ENCODE data around the gene SH3YL1.

Gene SH3YL1

DNA sequence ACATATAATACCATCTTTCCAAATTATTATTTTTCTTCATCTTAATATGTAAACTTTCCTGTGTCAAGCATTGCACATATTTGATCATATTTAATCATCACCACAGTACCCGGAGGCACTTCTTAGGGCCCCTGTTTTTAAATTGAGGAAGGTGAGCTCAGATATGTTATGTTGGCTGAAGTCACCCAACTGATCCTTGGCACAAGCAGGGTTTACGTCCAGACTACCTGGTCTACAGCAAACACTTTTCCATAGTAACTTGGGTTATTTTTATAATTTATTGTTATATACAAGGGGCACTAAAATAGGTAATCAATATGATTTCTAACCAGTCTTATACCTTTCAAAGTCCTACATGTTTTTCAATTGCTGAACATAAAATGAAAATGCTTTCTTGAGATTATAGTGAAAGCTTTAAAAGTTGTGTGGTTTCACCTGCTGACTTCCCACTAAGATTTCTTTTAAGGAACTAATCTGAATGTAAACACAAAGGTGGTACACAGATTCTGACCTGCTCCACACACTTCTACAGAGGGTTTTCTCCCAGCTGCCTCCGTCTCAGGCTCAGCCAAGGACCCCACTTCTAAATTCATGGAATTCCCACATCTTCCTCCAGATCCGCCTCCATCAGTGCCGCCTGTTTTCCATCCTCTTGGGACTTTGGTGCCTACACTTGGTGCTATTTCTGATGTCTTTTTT lies 52.2 kb downstream of the SH3YL1 start:
- no peak for DNase-seq

DNA sequence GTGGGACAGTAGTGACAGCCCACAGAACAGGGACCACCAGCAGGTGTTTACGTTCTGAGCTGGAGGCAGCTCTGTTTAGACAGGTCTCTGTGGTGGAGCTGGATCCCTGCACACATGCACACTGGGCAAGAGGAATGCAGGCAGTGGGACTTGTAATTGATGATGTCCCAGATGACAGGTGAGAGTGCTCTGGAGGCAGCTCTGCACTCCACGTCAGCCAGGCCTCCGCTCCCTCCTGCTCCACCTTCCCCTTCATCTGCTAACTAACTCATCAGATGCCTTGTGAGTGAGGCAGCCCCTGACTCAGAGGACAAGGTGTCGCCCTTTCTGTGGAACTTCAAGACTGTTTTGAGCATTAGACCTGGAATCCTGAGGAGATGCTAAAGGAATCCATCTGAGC lies 53.2 kb downstream of the SH3YL1 start:
- no peak for DNase-seq

DNA sequence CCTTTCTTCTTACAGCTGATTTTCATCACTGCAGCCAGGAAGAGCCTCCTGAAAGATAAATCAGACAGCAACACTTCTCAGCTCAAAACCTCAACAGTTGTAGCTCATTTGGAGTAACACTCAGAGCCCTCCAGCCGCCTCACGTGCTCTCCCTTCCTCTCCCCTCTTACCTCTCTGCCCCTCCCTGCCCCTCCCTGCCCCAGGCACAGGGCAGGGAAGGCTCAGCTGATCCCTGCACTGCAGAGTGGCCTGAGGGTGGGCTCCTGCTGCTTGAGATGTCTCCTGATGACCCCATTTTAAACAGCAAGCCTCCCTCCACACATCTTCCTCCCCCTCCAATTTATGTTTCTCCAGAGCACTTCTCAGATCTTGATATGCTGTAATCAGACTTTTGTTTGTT lies 54.4 kb downstream of the SH3YL1 start:
- no peak for DNase-seq

DNA sequence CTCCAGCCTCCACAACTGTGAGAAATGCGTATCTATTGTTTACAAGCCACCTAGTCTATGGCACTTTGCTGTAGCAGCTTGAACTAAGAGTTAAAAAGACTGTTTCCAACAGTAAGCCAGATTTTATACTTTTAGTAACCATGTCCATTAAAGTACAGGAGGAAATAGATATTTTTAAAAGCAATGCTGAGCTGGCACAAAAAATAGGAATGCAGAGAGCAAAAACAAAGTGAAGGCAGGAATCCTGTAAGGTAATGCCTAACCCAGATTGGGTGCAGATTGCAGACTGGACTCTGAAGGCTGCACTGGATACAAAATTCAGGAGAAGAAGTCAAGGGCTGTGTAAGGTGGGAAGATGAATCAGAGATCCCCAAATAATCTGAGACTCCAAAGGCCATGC lies 55.5 kb downstream of the SH3YL1 start:
- DNase-seq, result no peak

DNA sequence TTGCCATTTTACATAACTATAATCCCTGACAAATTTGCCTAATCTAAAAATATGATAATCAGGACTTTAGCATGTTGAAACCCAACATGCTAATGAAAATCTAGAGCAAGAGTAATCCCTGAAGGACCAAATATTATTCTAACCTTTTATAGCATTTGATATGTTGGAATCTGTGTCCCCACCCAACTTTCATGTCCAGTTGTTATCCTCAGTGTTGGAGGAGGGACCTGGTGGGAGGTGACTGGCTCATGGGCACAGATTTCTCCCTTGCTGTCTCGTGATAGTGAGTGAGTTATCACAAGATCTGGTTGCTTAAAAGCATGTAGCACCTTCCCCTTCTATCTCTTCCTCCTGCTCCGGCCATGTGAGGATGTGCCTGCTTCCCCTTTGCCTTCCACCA lies 59.8 kb downstream of the SH3YL1 start:
- DNase-seq, result no peak

DNA sequence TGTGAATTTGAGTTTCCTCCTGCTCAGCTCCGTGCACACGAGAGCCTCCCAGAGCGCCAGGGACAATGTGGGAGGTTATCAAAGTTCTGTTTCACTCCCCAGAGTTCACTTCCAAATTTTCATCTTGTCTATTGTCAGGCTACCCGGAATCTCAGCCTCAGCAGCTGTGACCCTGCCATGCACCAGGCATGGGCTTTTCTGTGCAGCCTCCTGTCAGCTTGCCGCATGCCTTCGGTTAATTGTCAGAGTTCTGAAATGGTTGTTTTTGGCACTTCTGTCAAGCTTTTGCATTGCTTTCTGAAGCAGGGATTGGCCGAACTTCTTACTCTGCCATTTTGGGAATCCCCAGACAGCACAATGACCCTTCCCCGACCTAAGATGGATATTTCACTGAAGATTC lies 60.4 kb downstream of the SH3YL1 start:
- DNase-seq, result no peak

DNA sequence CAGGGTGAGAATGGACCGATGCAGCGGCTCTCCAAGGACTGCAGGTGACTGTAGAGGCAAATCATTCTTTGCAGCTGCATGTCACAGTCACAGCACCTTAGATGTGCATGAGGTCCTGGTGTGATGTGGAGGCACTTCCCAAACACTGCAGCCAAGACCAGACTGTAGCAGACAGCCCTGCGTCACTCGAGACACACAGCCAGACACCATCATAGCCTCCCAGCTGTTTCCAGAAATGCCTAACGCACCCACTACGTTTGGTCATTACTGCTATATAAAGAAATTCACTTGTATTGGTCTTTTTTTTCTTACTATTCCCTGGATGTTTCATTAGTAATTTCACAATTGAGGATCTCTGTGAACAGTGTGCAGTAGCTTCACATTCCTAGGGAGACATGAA lies 60.9 kb downstream of the SH3YL1 start:
- no peak for DNase-seq

DNA sequence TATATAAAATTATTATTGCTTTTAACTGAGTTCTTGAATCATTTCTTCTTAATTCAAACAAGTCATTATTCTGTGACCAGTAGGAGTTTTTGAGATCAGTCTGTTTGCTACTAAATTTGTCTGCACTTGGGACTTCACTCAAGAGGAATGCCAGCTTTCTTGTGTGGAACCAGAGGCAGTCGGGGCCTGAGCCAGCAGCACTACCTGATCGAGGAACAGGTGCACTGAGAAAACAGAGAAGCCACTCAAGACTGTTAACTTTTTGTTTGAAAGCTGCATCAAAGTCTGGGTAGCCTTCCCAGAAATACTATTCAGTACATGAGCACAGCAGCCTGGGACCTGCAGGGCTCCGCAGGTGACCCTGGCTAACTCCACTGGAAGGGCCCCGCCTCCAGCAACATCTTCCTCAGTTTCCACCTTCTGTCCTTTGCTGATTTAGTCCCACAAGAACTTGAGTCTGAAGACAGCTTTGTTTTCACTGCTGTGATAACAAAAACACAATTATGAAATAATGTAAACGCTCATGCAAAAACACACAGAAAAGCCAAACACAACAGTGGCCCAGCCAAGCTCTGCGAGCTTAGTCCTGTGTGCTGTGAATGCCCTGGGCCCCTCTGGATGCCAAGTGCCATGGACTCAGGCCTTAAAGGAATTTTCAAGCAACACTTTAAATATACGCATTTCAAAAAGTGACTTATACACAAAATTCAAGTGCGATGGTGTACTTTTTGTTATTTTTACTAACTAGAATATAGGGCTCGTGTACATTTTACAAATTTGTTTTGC lies 62.0 kb downstream of the SH3YL1 start:
- no peak for DNase-seq

DNA sequence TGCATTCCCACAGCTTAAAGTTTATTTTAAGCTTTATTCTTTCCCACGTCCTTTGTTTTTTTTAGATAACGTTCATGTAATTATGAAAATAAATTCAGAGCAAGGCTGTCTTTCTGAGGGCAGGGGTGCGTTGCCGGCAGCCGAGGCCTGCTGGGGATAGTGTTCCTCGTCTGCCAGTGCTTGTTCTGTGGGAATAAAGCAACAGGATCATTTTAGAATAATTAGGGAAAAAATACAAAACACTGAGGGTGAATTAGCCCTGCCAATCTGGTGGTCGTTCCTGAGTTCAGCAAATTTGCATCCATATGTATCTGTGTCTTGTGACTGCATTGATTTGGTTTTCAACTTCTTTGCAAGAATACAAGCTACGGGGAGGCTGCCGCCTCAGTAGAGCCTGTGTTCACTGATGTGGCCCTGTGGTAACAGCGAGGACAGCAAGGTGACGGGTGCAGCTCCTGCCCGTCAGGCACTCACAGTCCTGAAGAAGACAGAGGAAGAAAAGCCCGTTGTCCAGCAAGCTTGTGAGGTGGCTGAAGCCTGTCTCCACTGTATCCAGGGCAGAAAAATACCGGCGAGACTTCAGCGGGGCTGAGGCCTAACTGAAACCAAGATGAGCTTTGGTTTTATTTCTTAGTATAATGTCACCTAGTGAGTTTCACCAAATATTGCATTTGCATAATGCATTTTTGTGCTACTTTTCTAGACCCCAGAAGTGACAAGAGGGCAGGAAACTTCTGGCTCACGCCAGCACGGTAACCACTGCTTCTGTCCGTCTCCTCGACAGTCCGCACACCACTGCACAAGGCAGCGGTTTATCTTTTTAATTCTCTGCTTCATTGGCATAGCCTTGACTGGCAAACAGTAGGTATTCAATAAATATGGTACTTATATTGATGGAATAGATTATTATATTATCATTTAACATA lies 64.5 kb downstream of the SH3YL1 start:
- DNase-seq, result no peak

DNA sequence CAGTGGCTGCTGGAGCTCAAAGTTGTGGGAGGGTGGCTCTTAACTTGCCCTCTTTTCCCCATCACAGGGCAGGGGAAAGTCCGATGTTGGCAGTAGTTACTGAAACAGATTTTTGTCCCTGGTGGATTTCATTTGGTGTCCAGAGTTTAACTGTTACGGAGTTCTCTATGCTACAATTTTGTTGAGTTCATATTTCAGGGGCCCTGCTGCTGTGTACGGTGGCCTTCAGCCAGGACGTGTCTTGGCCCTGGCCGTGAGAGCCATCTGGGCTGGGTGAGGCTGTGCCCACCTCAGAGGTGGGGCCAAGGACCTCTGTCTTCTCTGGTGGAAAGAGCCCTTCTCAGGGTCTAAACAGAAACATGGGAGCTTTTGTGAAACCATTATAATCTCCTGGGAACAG lies 67.4 kb downstream of the SH3YL1 start:
- no peak for DNase-seq

DNA sequence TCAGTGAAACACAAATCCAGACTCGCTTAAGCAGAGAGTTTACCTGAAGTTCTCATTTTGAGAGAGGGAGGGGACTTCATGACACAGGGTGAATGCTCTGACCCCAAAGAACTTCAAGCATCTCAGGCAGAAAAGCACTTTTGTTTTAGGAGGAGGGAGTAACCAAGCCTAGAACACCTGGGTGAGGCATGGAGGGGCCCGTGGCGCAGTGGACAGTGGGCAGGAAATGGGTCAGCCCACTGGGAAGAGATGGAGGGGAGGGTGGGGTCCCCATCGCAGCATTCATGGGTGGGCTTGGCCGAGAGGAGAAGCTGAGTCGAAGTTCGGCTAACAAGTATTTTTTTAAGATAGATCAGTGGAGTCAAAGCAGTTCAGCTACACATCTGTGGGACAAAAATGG lies 67.9 kb downstream of the SH3YL1 start:
- no peak for DNase-seq

DNA sequence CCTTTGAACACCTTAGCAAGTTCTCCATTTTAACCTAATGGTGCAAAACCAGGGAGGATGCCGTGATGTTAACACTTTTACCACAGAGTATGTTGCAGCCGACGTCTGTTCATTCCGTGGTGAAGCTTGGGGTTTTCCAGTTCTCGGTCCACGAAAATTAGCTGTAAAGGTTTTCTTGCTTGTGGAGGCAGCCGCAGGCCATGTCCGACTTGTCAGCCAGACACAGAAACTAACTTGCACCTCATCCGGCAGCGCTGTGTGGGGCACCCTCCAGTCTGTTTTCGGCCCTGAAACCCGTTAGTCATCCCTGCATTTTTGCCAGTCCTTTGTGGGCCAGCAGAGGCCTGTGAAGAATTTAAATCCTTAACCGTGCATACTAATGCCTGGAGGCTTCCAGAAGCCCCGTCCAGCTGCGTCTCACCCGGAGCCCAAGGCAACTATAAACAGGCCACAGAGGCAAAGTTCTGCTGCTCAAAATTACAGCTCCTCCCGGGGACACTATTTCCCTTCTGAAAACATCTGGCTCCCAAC lies 70.6 kb downstream of the SH3YL1 start:
- DNase-seq, result no peak

DNA sequence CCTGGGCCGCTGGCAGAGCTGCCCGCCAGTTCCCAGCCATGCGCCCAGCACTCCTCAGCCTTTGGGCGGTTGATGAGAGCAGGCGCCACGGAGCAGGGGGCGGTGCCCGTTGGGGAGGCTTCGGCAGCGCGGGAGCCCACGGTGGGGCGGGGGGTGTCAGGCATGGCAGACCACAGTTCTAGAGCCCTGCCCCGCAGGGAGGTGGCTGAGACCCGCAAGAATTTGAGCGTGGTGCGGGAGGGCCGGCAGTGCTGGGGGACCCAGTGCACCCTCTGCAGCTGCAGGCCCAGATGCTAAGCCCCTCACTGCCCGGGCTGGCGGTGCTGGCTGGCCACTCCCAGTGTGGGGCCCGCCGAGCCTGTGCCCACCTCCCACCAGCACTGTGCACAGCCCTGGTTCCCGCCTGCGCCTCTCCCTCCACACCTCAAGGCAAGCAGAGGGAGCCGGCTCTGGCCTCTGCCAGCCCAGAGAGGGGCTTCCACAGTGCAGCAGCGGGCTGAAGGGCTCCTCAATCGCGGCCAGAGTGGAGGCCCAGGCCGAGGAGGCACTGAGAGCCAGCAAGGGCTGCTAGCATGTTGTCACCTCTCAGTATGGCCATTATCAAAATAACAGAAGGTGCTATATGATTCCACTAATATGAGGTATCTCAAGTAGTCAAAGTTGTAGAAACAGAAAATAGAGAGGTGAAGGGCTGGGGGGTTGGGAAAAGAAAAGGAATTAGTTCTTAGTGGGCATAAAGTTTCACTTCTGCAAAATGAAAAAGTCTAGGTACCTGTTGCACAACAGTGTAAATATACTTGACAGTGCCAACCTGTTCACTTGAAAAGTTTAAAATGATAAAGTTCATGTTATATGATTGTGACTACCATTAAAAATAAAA lies 72.3 kb downstream of the SH3YL1 start:
- DNase-seq, result no peak

DNA sequence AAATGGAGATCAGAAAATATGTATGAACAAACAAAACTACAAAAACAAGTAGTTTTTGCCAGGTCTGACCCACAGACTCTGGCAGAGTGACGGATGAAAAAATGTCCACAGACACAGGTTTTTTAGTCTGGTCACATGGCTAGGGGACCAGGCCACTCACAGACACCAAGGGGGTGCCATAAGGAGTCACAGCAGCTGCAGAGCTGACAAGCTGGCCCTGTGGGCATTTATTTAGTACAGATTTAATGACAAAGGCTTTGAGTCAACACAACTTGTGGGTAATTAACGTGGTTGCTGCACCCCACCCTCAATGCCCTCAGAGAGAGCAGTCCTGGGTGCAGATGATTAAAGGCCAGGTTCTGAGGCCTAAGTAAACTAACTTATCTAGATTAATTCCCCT lies 76.0 kb downstream of the SH3YL1 start:
- no peak for DNase-seq

DNA sequence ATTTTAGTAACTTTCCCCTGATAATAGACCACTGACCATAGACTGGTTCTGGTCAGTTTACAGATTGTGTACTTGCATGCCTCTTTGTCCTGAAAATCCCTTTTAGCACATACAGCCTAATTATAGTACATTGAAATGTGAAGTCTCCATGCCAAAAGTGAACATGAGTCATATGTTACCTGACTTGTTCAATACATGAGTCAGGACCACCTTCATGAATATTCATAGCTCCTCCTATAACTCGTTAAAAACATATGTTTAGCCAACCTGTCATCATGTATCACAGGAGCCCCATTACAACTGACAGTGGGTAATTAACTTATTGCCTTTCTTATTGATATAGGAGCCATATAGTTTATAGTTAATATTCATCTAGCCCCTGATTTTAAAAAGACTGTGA lies 78.6 kb downstream of the SH3YL1 start:
- DNase-seq, result no peak

DNA sequence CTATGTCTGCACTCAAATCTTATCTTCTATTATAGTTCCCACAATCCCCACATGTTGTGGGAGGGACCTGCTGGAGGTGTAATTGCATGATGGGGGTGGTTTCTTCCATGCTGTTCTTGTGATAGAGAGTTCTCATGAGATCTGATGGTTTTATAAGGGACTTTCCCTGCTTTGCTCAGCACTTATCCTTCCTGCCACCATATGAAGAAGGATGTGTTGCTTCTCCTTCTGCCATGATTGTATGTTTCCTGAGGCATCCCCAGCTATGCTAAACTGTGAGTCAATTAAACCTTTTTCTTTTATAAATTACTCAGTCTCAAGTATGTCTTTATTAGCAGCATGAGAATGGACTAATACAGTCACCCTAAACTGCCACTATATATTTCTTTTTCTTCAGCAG lies 79.1 kb downstream of the SH3YL1 start:
- no peak for DNase-seq

DNA sequence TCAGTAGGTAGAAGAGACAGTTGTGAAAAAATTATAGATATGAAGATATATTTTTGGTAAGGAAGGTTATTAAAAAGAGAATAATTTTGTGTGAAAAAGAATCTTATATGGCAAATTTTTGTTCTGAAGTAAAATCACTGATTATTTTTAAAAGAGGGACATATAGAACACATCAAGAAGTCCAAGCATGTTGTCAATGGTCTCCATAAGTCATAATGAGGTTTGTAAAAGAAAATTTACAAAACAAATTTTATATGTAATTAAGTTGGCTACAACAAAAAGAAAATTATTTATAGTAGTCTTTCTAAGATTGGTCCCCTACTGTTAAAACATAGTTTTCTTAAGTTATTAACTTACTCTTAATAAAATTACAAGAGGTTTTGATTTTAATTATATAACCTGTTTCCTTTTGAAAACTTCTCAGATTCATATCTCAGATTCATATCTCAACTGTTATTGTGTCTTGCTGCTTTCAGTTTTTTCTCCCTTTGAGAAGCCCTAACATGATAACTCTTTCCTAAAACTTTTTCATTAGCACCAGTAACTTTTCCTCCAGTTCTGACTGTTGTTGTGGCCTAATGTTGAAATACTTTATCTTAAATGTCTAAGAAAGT lies 81.2 kb downstream of the SH3YL1 start:
- DNase-seq, result no peak

DNA sequence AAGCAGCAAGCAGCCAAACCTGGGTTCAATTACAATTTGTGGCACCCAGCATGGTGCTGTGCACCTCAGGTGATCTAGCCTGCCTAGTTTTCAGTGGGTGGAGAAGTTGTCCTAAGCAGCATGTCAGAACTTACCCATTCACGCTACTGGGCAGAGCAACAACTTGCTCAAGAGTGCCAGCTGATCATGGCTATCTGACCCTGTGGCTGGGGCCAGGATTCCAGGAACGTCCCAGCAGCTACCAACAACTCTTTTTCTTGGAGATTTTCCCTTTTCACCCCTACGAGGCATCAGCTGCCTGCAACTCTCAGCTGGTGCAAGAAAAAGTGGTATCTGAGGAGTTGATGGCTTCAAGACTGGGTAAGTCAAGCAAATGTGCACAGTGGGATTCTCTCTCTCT lies 83.5 kb downstream of the SH3YL1 start:
- DNase-seq, result no peak

DNA sequence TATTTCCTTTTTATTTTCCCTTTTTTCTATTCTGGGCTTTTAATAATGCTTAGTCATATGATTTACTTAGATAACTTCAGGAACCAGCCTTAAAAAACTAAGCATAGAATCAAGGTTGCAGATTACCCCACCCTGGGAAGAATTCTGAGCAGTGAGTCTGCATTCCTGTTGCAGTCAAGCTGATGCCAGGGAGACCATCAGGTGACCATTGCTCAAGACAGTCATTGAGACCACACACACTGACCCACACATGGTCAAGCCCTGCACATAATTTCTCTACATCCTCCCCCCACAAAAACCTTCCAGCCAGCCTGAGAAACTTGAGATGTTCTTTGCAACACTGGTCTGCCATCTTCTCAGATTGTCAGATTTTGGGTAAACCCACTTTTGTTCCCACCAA lies 83.9 kb downstream of the SH3YL1 start:
- no peak for DNase-seq

DNA sequence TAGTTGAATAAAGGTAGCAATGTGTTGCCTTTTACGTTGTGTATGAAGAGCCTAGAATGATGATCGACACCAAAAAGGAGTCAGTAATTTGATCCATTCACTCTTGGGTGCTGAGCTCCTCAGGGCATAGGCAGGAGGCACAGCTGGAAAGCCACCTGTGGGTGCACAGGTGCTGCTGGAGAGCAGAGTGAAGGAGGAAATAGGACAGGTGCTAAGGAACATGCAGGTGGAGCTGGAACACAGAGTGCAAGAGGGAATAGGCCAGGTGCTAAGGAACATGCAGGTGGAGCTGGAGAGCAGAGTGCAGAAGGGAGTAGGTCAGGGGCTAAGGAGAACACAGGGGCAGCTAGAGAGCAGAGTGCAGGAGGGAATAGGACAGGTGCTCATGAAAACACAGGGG lies 86.1 kb downstream of the SH3YL1 start:
- no peak for DNase-seq

DNA sequence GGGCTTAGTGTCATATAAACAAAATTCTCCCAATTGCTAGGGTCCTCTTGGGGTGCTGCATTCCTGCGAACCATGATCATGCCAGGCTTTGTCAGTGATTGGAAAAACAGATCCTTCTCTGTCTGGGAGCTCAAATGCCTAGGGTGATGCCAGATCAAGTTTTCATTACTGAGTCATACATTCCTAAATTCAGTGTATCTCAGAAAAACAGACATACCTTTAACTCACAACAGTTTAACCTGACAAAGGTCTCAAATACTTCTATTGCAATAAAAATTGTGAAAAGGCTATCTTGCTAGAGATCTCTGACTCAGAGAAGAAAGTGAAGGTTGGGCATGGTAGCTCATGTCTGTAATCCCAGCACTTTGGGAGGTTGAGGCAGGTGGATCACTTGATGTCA lies 86.9 kb downstream of the SH3YL1 start:
- no peak for DNase-seq
